GM18867 (cell line): ENCODE measurements around the gene FUT2.
"Not testable (repeated sequence)": the region's sequence is repeated elsewhere in the genome, so short reads cannot be mapped to it uniquely, and the experiment has no call there.

ENCODE experiments used
- ATAC-seq: cut with Tn5 transposase; IDR thresholded peaks from one replicate; pipeline ENCODE4 v1.9.1; 2021; ENCODE audit warnings: mild to moderate bottlenecking, moderate library complexity; ENCODE audit not compliant: unreplicated experiment

The FUT2 gene

GRCh38 chr19:48670699-48671445, 24.9 kb upstream of the FUT2 start:
- no peak for ATAC-seq

DNA sequence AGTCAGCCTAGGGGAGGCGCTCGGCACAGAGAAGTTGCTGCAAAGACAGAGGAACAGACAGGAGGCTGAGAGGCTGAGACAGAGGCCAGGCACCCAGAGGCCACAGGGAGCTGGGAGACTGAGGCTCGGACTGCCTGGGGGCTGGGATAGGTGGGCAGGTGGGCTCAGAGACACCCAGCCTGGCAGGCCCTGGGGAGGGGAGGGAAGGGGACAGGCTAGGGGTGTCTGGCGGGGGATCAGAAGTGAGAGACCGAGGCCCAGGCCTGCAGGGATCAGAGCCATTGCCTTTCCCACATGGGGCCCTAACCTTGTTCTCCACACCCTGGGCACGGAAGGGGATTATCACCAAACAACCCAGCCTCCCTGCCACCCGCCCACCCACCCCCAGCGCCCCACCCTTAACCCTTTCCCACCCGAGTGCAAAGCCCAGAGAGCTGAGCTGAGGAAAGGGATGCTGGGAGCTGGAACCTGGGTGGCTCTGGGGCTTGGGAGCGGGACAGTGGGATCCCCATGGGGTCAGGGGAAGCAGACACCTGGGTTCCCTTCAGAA, 24.2 kb upstream of the FUT2 start:
- no peak for ATAC-seq

DNA sequence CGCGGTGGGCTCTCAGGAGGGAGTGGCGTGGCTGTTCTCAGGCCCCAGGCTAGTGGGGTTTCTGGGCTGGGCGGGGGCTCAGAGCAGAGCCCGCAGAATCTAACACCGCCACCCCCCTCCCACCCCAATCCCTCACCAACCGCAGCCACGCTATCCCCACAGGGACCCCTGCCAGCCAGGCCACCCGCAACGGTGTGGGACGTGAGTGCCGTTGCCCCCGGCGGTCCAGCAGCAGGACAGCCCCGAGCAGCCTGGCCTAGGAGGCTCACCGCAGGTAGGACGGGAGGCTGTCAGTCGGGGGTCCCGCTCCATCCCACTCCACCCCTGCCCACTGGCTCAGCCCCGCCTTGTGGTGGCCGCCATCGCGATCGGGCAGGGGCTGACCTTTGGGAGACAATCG, 22.8 kb upstream of the FUT2 start, which contains the start of gene NTN5:
NTN5 (minus strand) TSS at position 24 of the 400 bp plus-strand sequence. CDS start 2,031 bp downstream, outside the sequence.
- ATAC-seq, result no peak

GRCh38 chr19:48673436-48674100, 22.2 kb upstream of the FUT2 start:
- ATAC-seq, result no peak

GRCh38 chr19:48674216-48674809, 21.5 kb upstream of the FUT2 start:
- ATAC-seq, result no peak

GRCh38 chr19:48674921-48675824, 20.6 kb upstream of the FUT2 start:
- ATAC-seq, result no peak

GRCh38 chr19:48676487-48676886, 19.3 kb upstream of the FUT2 start:
- no peak for ATAC-seq

DNA sequence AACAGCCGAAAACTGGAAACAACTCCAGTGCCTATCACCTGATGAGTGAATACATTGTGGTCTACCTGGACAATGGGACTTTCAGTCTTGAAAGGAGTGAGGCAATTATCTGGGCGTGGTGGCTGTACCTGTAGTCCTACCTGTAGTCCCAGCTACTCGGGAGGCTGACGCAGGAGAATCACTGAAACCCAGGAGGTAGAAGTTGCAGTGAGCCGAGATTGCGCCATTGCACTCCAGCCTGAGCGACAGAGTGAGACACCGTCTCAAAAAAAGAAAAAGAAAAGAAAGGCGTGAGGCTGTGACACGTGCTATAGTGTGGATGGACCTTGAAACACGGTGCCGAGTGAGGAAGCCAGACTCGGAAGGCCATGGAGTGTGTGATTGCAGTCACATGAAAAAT, 18.9 kb upstream of the FUT2 start:
- no peak for ATAC-seq

GRCh38 chr19:48678201-48678600, 17.6 kb upstream of the FUT2 start:
- ATAC-seq, result no peak

- not testable (repeated sequence) for ATAC-seq
Observed at GRCh38 chr19:48680006-48680405, 15.8 kb upstream of the FUT2 start.

GRCh38 chr19:48680436-48681126, 15.2 kb upstream of the FUT2 start:
- ATAC-seq, result no peak

DNA sequence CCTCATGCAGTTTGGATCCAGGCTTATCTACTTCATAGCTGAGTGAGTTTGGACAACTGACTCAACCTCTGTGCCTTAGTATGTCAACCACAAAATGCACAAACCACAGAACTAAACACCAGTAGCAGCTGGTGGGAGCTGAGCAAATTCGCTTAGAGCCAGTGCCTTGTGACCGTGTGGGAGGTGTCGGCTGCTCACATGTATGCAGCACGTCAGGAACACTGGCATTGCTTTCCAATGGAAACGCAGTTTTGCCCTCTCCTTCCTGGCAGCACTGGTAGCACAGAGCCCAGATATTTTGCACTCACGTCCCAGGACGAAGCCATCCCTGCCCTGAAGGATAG, 14.7 kb upstream of the FUT2 start:
- no peak for ATAC-seq

DNA sequence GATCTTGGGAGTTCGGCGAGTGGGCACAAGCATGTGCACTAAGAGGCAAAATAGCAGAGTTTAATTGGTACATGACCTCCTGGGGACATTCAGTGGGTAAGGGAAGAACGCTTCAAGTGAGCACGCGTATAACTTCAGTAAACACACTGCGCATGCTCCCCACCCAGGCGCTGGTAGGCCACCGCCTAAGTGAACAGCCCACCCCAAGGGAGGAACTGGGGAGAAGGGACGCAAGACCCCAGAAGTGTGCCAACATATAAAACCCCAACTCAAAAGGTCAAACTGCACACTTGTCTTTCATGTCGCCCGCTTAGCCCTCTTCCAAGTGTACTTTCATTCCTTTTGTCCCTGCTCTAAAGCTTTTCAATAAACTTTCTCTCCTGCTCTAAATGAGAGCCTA, 12.4 kb upstream of the FUT2 start:
- ATAC-seq, result no peak

DNA sequence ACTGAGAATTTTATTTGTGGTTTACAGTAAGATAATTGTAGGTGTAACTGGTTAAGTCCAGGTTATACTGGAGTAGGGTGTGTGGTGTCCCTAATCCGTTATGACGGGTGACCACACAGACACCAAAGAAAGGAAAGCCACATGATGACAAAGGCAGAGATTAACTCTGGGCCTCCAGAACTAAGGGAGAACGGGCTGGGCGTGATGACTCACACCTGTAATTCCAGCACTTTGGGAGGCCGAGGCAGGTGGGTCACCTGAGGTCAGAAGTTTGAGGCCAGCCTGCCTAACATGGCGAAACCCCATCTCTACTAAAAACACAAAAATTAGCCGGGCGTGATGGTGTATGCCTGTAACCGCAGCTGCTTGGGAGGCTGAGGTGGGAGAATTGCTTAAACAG, 10.2 kb upstream of the FUT2 start:
- no peak for ATAC-seq

DNA sequence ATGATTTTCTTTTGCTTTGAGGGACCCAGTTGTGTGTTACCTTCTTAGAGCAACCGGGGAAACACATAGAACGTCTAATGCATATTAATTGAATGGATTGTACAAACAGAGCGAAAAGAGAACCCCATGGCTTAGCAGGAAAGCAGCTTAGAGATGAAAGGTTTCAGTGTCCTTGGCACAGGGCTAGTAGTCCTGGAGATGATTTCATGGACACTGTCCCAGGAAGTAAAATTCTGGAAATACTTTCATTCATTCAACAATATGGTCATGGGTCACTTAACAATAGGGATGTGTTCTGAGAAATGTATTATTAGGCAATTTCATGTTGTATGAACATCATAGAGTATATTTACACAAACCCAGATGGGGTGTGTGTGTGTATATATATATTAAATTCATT, 9.7 kb upstream of the FUT2 start:
- ATAC-seq, result no peak

DNA sequence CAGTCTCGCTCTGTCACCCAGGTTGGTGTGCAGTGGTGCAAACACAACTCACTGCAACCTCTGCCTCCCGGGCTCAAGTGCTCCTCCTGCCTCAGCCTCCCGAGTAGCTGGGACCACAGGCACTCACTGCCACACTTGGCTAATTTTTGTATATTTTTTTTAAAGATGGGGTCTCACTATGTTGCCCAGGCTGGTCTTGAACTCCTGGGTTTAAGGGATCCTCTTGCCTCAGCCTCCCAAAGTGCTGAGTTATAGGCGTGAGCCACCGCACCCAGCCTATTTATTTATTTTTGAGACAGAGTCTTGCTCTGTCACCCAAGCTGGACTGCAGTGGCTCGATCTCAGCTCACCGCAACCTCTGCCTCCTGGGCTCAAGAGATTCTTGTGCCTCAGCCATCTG, 9.1 kb upstream of the FUT2 start:
- not testable (repeated sequence) for ATAC-seq

GRCh38 chr19:48687776-48688175, 8.0 kb upstream of the FUT2 start:
- no peak for ATAC-seq

- no peak for ATAC-seq
Observed at GRCh38 chr19:48689449-48689848, 6.3 kb upstream of the FUT2 start.

- ATAC-seq, result not testable (repeated sequence)
Observed at GRCh38 chr19:48693629-48694028, 2.1 kb upstream of the FUT2 start.

DNA sequence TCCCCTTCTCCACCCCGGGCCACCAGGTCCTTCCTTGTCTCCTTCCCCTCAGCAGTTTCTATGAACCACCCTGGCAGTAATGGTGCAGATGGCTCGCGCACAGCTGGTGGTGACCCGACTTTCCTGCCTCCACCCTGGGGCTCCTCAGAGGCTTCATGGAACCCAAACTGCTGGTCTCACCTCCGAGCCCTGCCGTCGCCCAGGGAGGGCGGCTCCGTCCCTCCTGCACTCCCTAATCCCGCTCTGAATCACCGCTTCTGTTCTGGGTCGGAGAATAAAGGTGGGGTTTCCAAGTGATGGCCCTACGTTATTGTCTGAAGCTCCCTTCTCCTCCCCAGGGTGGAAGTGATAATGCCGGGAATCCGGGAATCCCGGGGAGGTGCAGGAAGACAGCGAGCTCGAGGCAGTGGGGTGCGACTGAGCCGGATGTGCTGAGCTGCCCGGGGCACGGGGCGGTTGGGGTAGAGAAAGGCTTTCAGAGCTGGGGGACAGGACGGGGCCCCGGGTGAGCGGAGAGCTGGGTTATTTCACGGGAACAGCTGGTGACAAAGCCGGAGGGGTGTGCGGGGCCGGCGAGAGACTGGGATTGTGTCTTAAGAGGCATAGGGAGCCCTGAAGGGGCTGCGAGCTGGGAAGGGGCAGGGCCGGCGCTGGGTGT, 711 bp downstream of the FUT2 start:
- no peak for ATAC-seq
